A673 (cell line): ENCODE results near the gene CRADD. TPM values are rescaled to one million over a fixed set of nuclear protein-coding genes. Genes with fewer than 3 reads are reported as not detected.

Source experiments
- BruUV-seq: library from RNA; stranded (reverse); fragments of 400-500 nt; replicated peaks from 2 replicates; lab custom pipeline; 2021; lab: Mats Ljungman, UMichigan
- CTCF ChIA-PET: fragments of 300-600 bp; sonication (Branson Sonifier 250); formaldehyde crosslinking; loops from one replicate; lab custom pipeline; 2022; ENCODE audit warnings: antibody characterized with exemption; lab: Charles Lee
- POLR2A ChIA-PET: fragments of 300-600 bp; sonication (Branson Sonifier 250); formaldehyde crosslinking; loops from one replicate; lab custom pipeline; 2022; ENCODE audit warnings: antibody characterized with exemption; ENCODE audit not compliant: low non-redundant PET; lab: Charles Lee
- DNase-seq: peaks from one replicate; pipeline ENCODE4 v3.0.0-alpha.2; 2015; ENCODE audit warnings: low spot score
- H3K27ac ChIP-seq: fragments of 200-600 bp; sonication (generic); 2 replicates; pipeline ENCODE4 v1.5.1; 2016; ENCODE audit warnings: mixed run types, low read depth, mild to moderate bottlenecking, mixed read lengths, antibody characterized with exemption, low read length; ENCODE audit not compliant: poor library complexity, severe bottlenecking
- H3K27me3 ChIP-seq: fragments of 200-600 bp; sonication (generic); replicated peaks from 2 replicates; pipeline ENCODE4 v1.6.1; 2017; ENCODE audit warnings: mixed run types, low read depth, mild to moderate bottlenecking, mixed read lengths, antibody characterized with exemption, low read length; ENCODE audit not compliant: insufficient read depth, poor library complexity
- H3K36me3 ChIP-seq: fragments of 200-600 bp; sonication (generic); 2 replicates; pipeline ENCODE4 v1.6.1; 2016; ENCODE audit warnings: mixed run types, mild to moderate bottlenecking, mixed read lengths, antibody characterized with exemption, low read length; ENCODE audit not compliant: insufficient read depth, poor library complexity, severe bottlenecking
- H3K4me1 ChIP-seq: fragments of 200-600 bp; sonication (generic); 2 replicates; pipeline ENCODE4 v1.6.1; 2017; ENCODE audit warnings: mixed run types, mild to moderate bottlenecking, mixed read lengths, antibody characterized with exemption, low read length; ENCODE audit not compliant: insufficient read depth, poor library complexity, severe bottlenecking
- H3K4me3 ChIP-seq: fragments of 200-600 bp; sonication (generic); 2 replicates; pipeline ENCODE4 v1.5.1; 2016; ENCODE audit warnings: low read depth, mixed run types, mild to moderate bottlenecking, mixed read lengths, low read length; ENCODE audit not compliant: poor library complexity, severe bottlenecking
- H3K9me3 ChIP-seq: fragments of 200-600 bp; sonication (generic); 2 replicates; pipeline ENCODE4 v1.6.1; 2016; ENCODE audit warnings: mixed run types, low read depth, mild to moderate bottlenecking, mixed read lengths, antibody characterized with exemption, low read length; ENCODE audit not compliant: poor library complexity, severe bottlenecking
- EZH2 ChIP-seq: fragments of 200-600 bp; sonication (generic); IDR thresholded peaks from 2 replicates; pipeline ENCODE4 v1.6.1; 2017; ENCODE audit warnings: borderline replicate concordance, low read depth, mild to moderate bottlenecking, mixed read lengths, antibody characterized with exemption, low read length; ENCODE audit not compliant: poor library complexity, severe bottlenecking
- intact Hi-C: fragments of 100-400 bp; cut with micrococcal nuclease; formaldehyde crosslinking; loops from one replicate; pipeline ENCODE4 v1.10.0; 2022; ENCODE audit not compliant: unreplicated experiment
- total RNA-seq: library from RNA; stranded (reverse); gene quantifications from 2 replicates; pipeline ENCODE4 v1.2.3, GENCODE V29; 2021
- TF ChIP-seq, protein P1 (sequence below): fragments of 300-800, 200-600 bp; sonication (generic); conservative IDR thresholded peaks from 2 replicates; pipeline ENCODE4 v1.5.1; 2017; ENCODE audit warnings: low read depth, mild to moderate bottlenecking, antibody characterized with exemption, low read length, moderate library complexity, mixed read lengths

CRADD gene
- total RNA-seq, 1 experiment from 2014 or later, result 9.1 TPM

GRCh38 chr12:93653079-93653478, 24.1 kb upstream of the CRADD start:
- CTCF ChIA-PET, result no interaction called here
- no TSS peak for BruUV-seq

DNA sequence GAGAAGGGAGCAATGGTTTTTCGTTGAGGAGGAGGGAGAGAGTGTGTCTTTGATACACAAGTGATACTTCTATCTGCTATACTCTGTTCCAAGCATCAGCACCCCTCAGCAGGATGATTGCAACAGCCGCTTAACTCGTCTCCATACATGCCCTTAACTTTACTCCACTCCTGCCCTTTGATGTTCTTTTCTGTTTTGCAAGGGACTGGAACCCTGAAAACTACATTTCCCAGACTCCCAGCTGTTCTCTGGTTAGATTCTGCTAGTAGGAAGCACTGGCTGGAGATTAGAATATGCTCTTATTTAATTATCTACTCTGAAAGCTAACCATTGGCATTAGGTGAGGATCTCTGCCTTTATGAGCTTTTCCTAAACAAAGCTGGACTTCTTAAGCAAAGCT, 23.5 kb upstream of the CRADD start:
- Histone ChIP-seq H3K27me3 (no peaks in the 10 kb centered on the region), H3K9me3 (no peaks in the 10 kb centered on the region), H3K4me1 (no peaks in the 10 kb centered on the region), H3K27ac (no peak overlapping the region), H3K4me3 (no peak overlapping the region), H3K36me3 (no peaks in the 10 kb centered on the region)
- no peak for DNase-seq
- BruUV-seq, result no TSS peak
- TF ChIP-seq, protein P1, sequence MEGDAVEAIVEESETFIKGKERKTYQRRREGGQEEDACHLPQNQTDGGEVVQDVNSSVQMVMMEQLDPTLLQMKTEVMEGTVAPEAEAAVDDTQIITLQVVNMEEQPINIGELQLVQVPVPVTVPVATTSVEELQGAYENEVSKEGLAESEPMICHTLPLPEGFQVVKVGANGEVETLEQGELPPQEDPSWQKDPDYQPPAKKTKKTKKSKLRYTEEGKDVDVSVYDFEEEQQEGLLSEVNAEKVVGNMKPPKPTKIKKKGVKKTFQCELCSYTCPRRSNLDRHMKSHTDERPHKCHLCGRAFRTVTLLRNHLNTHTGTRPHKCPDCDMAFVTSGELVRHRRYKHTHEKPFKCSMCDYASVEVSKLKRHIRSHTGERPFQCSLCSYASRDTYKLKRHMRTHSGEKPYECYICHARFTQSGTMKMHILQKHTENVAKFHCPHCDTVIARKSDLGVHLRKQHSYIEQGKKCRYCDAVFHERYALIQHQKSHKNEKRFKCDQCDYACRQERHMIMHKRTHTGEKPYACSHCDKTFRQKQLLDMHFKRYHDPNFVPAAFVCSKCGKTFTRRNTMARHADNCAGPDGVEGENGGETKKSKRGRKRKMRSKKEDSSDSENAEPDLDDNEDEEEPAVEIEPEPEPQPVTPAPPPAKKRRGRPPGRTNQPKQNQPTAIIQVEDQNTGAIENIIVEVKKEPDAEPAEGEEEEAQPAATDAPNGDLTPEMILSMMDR, result no peak
- no peak for TF ChIP-seq EZH2
- CTCF ChIA-PET, result no interaction called here
- intact Hi-C loops, result no loop called here
- POLR2A ChIA-PET, result no interaction called here

More at GRCh38 chr12:93653079-93653478, 24.1 kb upstream of the CRADD start:
- no peak overlapping the region for H3K27ac ChIP-seq
- intact Hi-C loops, result no loop called here
- DNase-seq, result no peak
- H3K27me3 ChIP-seq, result no peaks in the 10 kb centered on the region
- H3K9me3 ChIP-seq, result no peaks in the 10 kb centered on the region
- no peak overlapping the region for H3K4me3 ChIP-seq
- TF ChIP-seq EZH2, result no peak
- TF ChIP-seq, protein P1, result no peak
- H3K4me1 ChIP-seq, result no peaks in the 10 kb centered on the region
- H3K36me3 ChIP-seq, result no peaks in the 10 kb centered on the region
- POLR2A ChIA-PET, result no interaction called here

- POLR2A ChIA-PET, result no interaction called here
- Histone ChIP-seq H3K9me3 (no peaks in the 10 kb centered on the region), H3K4me3 (no peak overlapping the region), H3K36me3 (no peaks in the 10 kb centered on the region), H3K4me1 (no peaks in the 10 kb centered on the region), H3K27me3 (no peaks in the 10 kb centered on the region), H3K27ac (no peak overlapping the region)
- BruUV-seq, result no TSS peak
- TF ChIP-seq, protein P1, result no peak
- TF ChIP-seq EZH2, result no peak
- DNase-seq, result no peak
- CTCF ChIA-PET, result no interaction called here
- intact Hi-C loops, result no loop called here
Observed at GRCh38 chr12:93654421-93654820, 22.8 kb upstream of the CRADD start.
